Measurements from ENCODE around the gene NUP214. TPM values are rescaled to one million over a fixed set of nuclear protein-coding genes. Genes with fewer than 3 reads are reported as not detected.
"Not testable (repeated sequence)": the region's sequence is repeated elsewhere in the genome, so short reads cannot be mapped to it uniquely, and the experiment has no call there.

Gene NUP214
- total RNA-seq, 1 donor from 2014 or later, result 24.7 TPM

- Histone ChIP-seq H3K27ac (replicated peaks) (no peak overlapping the region), H3K4me1 (no peaks in the 10 kb centered on the region), H3K4me3 (no peak overlapping the region), H3K9me3 (replicated peaks) (no peaks in the 10 kb centered on the region), H3K36me3 (peaks cover 97% of the 10 kb centered on the region), H3K27me3 (ENCODE audit: low read depth) (no peaks in the 10 kb centered on the region)
- TF ChIP-seq CTCF (IDR thresholded peaks at IDR 0.05; ENCODE audit: borderline replicate concordance), result no peak
- intact Hi-C loops (cut with micrococcal nuclease), result no loop called here
- DNase-seq, result no peak
Observed at GRCh38 chr9:131148276-131148675, 22.9 kb downstream of the NUP214 start.

- H3K27ac ChIP-seq (replicated peaks), result no peak overlapping the region
- intact Hi-C loops (cut with micrococcal nuclease), result no loop called here
- H3K4me1 ChIP-seq, result no peaks in the 10 kb centered on the region
- no peak overlapping the region for H3K4me3 ChIP-seq
- no peaks in the 10 kb centered on the region for H3K9me3 ChIP-seq (replicated peaks)
- no peaks in the 10 kb centered on the region for H3K27me3 ChIP-seq (ENCODE audit: low read depth)
- no peak for TF ChIP-seq CTCF (IDR thresholded peaks at IDR 0.05; ENCODE audit: borderline replicate concordance)
- no peak for DNase-seq
- peaks cover 100% of the 10 kb centered on the region for H3K36me3 ChIP-seq
Observed at GRCh38 chr9:131148966-131149687, 23.7 kb downstream of the NUP214 start.

GRCh38 chr9:131149688-131150053 is 24.3 kb downstream of the NUP214 start:
- no peak for DNase-seq
- no peak overlapping the region for H3K27ac ChIP-seq (replicated peaks)
- H3K27me3 ChIP-seq (ENCODE audit: low read depth), result no peaks in the 10 kb centered on the region
- H3K4me3 ChIP-seq, result no peak overlapping the region
- intact Hi-C loops (cut with micrococcal nuclease), result no loop called here
- H3K9me3 ChIP-seq (replicated peaks), result no peaks in the 10 kb centered on the region
- no peak for TF ChIP-seq CTCF (IDR thresholded peaks at IDR 0.05; ENCODE audit: borderline replicate concordance)
- H3K4me1 ChIP-seq, result no peaks in the 10 kb centered on the region
- H3K36me3 ChIP-seq, result peaks cover 100% of the 10 kb centered on the region

- Histone ChIP-seq H3K27ac (replicated peaks) (no peak overlapping the region), H3K4me1 (no peaks in the 10 kb centered on the region), H3K9me3 (replicated peaks) (no peaks in the 10 kb centered on the region), H3K4me3 (no peak overlapping the region), H3K27me3 (ENCODE audit: low read depth) (no peaks in the 10 kb centered on the region), H3K36me3 (peaks cover 91% of the 10 kb centered on the region)
- DNase-seq, result no peak
- intact Hi-C loops (cut with micrococcal nuclease), result no loop called here
- TF ChIP-seq CTCF (IDR thresholded peaks at IDR 0.05; ENCODE audit: borderline replicate concordance), result no peak
Observed at GRCh38 chr9:131153595-131153994, 28.2 kb downstream of the NUP214 start.

GRCh38 chr9:131158673-131159072 is 33.3 kb downstream of the NUP214 start:
- H3K9me3 ChIP-seq (replicated peaks); intact Hi-C loops (cut with micrococcal nuclease); H3K4me3 ChIP-seq; H3K4me1 ChIP-seq; DNase-seq; H3K27me3 ChIP-seq (ENCODE audit: low read depth); H3K27ac ChIP-seq (replicated peaks): not testable (repeated sequence)
- H3K36me3 ChIP-seq, result peaks cover 89% of the 10 kb centered on the region

- peaks cover 89% of the 10 kb centered on the region for H3K36me3 ChIP-seq
- TF ChIP-seq CTCF (IDR thresholded peaks at IDR 0.05; ENCODE audit: borderline replicate concordance), result no peak
- intact Hi-C loops (cut with micrococcal nuclease), result no loop called here
Observed at GRCh38 chr9:131160416-131161112, 35.2 kb downstream of the NUP214 start.

More at GRCh38 chr9:131160416-131161112, 35.2 kb downstream of the NUP214 start:
- Histone ChIP-seq H3K27me3 (ENCODE audit: low read depth) (no peaks in the 10 kb centered on the region), H3K4me1 (no peaks in the 10 kb centered on the region), H3K4me3 (no peak overlapping the region), H3K27ac (replicated peaks) (no peak overlapping the region), H3K9me3 (replicated peaks) (no peaks in the 10 kb centered on the region)
- DNase-seq, result no peak

All from left ventricle myocardium inferior (tissue), 1 donor.